Esophagus muscularis mucosa (tissue), 4 donors: Measurements from ENCODE around the gene BDKRB1. TPM values are rescaled to one million over a fixed set of nuclear protein-coding genes. Genes with fewer than 3 reads are reported as not detected.

Source experiments
- DNase-seq: peaks from one replicate; pipeline ENCODE4 v3.0.0-alpha.2; 2017; ENCODE audit errors: extremely low spot score
- H3K27ac ChIP-seq, 4 donors: fragments of 200-600 bp; sonication (generic); replicated peaks in 1 of 4; 1 replicate in 3 of 4; 2 replicates in 1 of 4; pipeline ENCODE4 v1.5.1; 2016 to 2019; ENCODE audit warnings: mild to moderate bottlenecking in 1 of 4
- H3K27me3 ChIP-seq, 4 donors: fragments of 200-600 bp; sonication (generic); one replicate each; pipeline versions ENCODE4 v1.5.1 to v1.6.0; 2016 to 2019
- H3K36me3 ChIP-seq, 4 donors: fragments of 200-600 bp; sonication (generic); one replicate each; pipeline ENCODE4 v1.5.1; 2016 to 2019
- H3K4me1 ChIP-seq, 4 donors: fragments of 200-600 bp; sonication (generic); one replicate each; pipeline ENCODE4 v1.5.1; 2016 to 2019
- H3K4me3 ChIP-seq, 4 donors: fragments of 200-600 bp; sonication (generic); 1 replicate in 2 of 4; 2 replicates in 2 of 4; pipeline ENCODE4 v1.5.1; 2016 to 2019; ENCODE audit warnings: mild to moderate bottlenecking in 4 of 4, moderate library complexity in 1 of 4
- H3K9me3 ChIP-seq, 4 donors: fragments of 200-600 bp; sonication (generic); 1 replicate in 3 of 4; 2 replicates in 1 of 4; pipeline ENCODE4 v1.5.1; 2016 to 2019
- CTCF ChIP-seq, 3 experiments: fragments of 200-600 bp in 2 of 3; fragments of 450-650 bp in 1 of 3; sonication (generic) in 2 of 3; IDR thresholded peaks; one replicate each; pipeline ENCODE4 v1.5.1; 2017 to 2019; ENCODE audit warnings: antibody characterized with exemption in 3 of 3, mild to moderate bottlenecking in 2 of 3, moderate library complexity in 1 of 3
- EP300 ChIP-seq: sonication (generic); formaldehyde crosslinking; IDR thresholded peaks from one replicate; pipeline ENCODE4 v1.6.1; 2017; ENCODE audit warnings: antibody characterized with exemption
- POLR2A ChIP-seq: fragments of 450-650 bp; IDR thresholded peaks from one replicate; pipeline ENCODE4 v1.6.1; 2017; ENCODE audit warnings: antibody characterized with exemption, moderate library complexity, mild to moderate bottlenecking, low read depth
- POLR2AphosphoS5 ChIP-seq, 2 donors: sonication (generic); formaldehyde crosslinking; IDR thresholded peaks; one replicate each; pipeline ENCODE4 v1.6.1; 2017; ENCODE audit warnings: antibody characterized with exemption in 2 of 2
- WGBS: methylation state at CpG from one replicate; pipeline ENCODE4 v1.1.5; 2018; 5-methylcytosine and 5-hydroxymethylcytosine counted together
- intact Hi-C: fragments of 100-400 bp; cut with DNase I; formaldehyde crosslinking; loops from one replicate; pipeline ENCODE4 v1.15.1; 2023
- total RNA-seq, 4 donors: library from RNA; depleted of rRNA; stranded (reverse); fragments of >200 nt; gene quantifications; one replicate each; pipeline versions ENCODE4 v1.1.0 to v1.2.1, GENCODE V29; 2016

Gene BDKRB1
- total RNA-seq, 4 donors from 2014 or later, result 0.39 to 7.0 (median 1.4) TPM

- TF ChIP-seq EP300, result no peak
- no peak for TF ChIP-seq POLR2A
- TF ChIP-seq CTCF (IDR thresholded peaks at IDR 0.05), result no peak
- peak in 1 of 2 donors; percentile 34 for TF ChIP-seq POLR2AphosphoS5 (IDR thresholded peaks at IDR 0.05)
- Histone ChIP-seq H3K9me3 (no peaks in the 10 kb centered on the region), H3K27me3 (no peaks in the 10 kb centered on the region), H3K4me1 (peaks cover 3 to 42% (median 26%) of the 10 kb centered on the region in 4 donors), H3K27ac (no peak overlapping the region), H3K36me3 (no peaks in the 10 kb centered on the region), H3K4me3 (no peak overlapping the region)
- intact Hi-C loops, result no loop called here
- WGBS, result 72% methylated on average over 2 of the region's 2 CpGs
- DNase-seq, result no peak
Measured at GRCh38 chr14:96260341-96260821, 4.4 kb downstream of the BDKRB1 start.

- H3K9me3 ChIP-seq, result no peaks in the 10 kb centered on the region
- WGBS, result 78% methylated on average over 5 of the region's 5 CpGs
- no peak overlapping the region for H3K4me3 ChIP-seq
- TF ChIP-seq POLR2AphosphoS5 (IDR thresholded peaks at IDR 0.05) (no peak), POLR2A (no peak), EP300 (no peak), CTCF (IDR thresholded peaks at IDR 0.05) (no peak)
- intact Hi-C loops, result no loop called here
- H3K36me3 ChIP-seq, result no peaks in the 10 kb centered on the region
- no peak for DNase-seq
- peaks cover 3 to 35% (median 22%) of the 10 kb centered on the region in 4 donors for H3K4me1 ChIP-seq
- H3K27ac ChIP-seq, result no peak overlapping the region
- no peaks in the 10 kb centered on the region for H3K27me3 ChIP-seq
Measured at GRCh38 chr14:96261053-96261452, 5.0 kb downstream of the BDKRB1 start.

- Histone ChIP-seq H3K4me3 (no peak overlapping the region), H3K9me3 (no peaks in the 10 kb centered on the region), H3K4me1 (peaks cover 0 to 26% (median 18%) of the 10 kb centered on the region in 4 donors), H3K27ac (no peak overlapping the region), H3K27me3 (no peaks in the 10 kb centered on the region), H3K36me3 (no peaks in the 10 kb centered on the region)
- TF ChIP-seq EP300, result no peak
- peak in 1 of 3 experiments; percentile 15 for TF ChIP-seq CTCF (IDR thresholded peaks at IDR 0.05)
- no peak for TF ChIP-seq POLR2A
- TF ChIP-seq POLR2AphosphoS5 (IDR thresholded peaks at IDR 0.05), result no peak
- WGBS, result 78% methylated on average over 12 of the region's 16 CpGs
- intact Hi-C loops, result no loop called here
- DNase-seq, result no peak
Measured at GRCh38 chr14:96261772-96262655, 6.0 kb downstream of the BDKRB1 start.

- H3K27me3 ChIP-seq, result no peaks in the 10 kb centered on the region
- no peak overlapping the region for H3K4me3 ChIP-seq
- 85% methylated on average over 20 of the region's 20 CpGs for WGBS
- no peaks in the 10 kb centered on the region for H3K36me3 ChIP-seq
- no peak for TF ChIP-seq POLR2A
- TF ChIP-seq CTCF (IDR thresholded peaks at IDR 0.05), result no peak
- no peak for TF ChIP-seq EP300
- TF ChIP-seq POLR2AphosphoS5 (IDR thresholded peaks at IDR 0.05), result no peak
- intact Hi-C loops, result no loop called here
- H3K9me3 ChIP-seq, result no peaks in the 10 kb centered on the region
- H3K27ac ChIP-seq, result no peak overlapping the region
- H3K4me1 ChIP-seq, result peaks cover 0 to 25% (median 22%) of the 10 kb centered on the region in 4 donors
- DNase-seq, result no peak
Measured at GRCh38 chr14:96263347-96264199, 7.6 kb downstream of the BDKRB1 start.
